Measurements from ENCODE around the gene TMEM134. TPM values are rescaled to one million over a fixed set of nuclear protein-coding genes. Genes with fewer than 3 reads are reported as not detected.
A peak's percentile ranks its signal among the peaks of the same experiment; 100 is the strongest.
"Not testable (repeated sequence)": the region's sequence is repeated elsewhere in the genome, so short reads cannot be mapped to it uniquely, and the experiment has no call there.

TMEM134 gene
- polyA plus RNA-seq, 1 donor = 63.0 TPM

- H3K27me3 ChIP-seq (ENCODE audit: control insufficient read depth, insufficient read depth, low read length) = no peaks in the 10 kb centered on the region
- 0% methylated on average over 3 of the region's 68 CpGs for WGBS (ENCODE audit: insufficient coverage, low lambda C conversion rate)
- H3K4me3 ChIP-seq (ENCODE audit: low read length) = peak within 1 kb of the TSS; percentile 88
- peaks cover 27% of the 10 kb centered on the region for H3K36me3 ChIP-seq (ENCODE audit: control insufficient read depth, insufficient read depth, low read length)
- H3K9me3 ChIP-seq (ENCODE audit: control insufficient read depth, low read depth, low read length) = no peaks in the 10 kb centered on the region
- peak; percentile 98 for DNase-seq
- peaks cover 12% of the 10 kb centered on the region for H3K4me1 ChIP-seq (ENCODE audit: control insufficient read depth, insufficient read depth, low read length)
- H3K27ac ChIP-seq (ENCODE audit: low read length) = peak within 1 kb of the TSS; percentile 82
These were observed 40.7 kb downstream of the TMEM134 start, which contains the start of gene RPS6KB2 for GRCh38 chr11:67428052-67429001. Gene RPS6KB2, plus strand, starts transcription at chr11:67428494. Its CDS starts 52 bp downstream, at chr11:67428546.

- not testable (repeated sequence) for H3K27me3 ChIP-seq (ENCODE audit: control insufficient read depth, insufficient read depth, low read length); H3K9me3 ChIP-seq (ENCODE audit: control insufficient read depth, low read depth, low read length); DNase-seq
- Histone ChIP-seq H3K36me3 (ENCODE audit: control insufficient read depth, insufficient read depth, low read length) (peaks cover 18% of the 10 kb centered on the region), H3K27ac (ENCODE audit: low read length) (peak overlapping the region; percentile 82), H3K4me1 (ENCODE audit: control insufficient read depth, insufficient read depth, low read length) (peaks cover 14% of the 10 kb centered on the region), H3K4me3 (ENCODE audit: low read length) (peak overlapping the region; percentile 88)
- 50% methylated on average over 4 of the region's 19 CpGs for WGBS (ENCODE audit: insufficient coverage, low lambda C conversion rate)
These were observed 41.6 kb downstream of the TMEM134 start for GRCh38 chr11:67427364-67427859.

DNA sequence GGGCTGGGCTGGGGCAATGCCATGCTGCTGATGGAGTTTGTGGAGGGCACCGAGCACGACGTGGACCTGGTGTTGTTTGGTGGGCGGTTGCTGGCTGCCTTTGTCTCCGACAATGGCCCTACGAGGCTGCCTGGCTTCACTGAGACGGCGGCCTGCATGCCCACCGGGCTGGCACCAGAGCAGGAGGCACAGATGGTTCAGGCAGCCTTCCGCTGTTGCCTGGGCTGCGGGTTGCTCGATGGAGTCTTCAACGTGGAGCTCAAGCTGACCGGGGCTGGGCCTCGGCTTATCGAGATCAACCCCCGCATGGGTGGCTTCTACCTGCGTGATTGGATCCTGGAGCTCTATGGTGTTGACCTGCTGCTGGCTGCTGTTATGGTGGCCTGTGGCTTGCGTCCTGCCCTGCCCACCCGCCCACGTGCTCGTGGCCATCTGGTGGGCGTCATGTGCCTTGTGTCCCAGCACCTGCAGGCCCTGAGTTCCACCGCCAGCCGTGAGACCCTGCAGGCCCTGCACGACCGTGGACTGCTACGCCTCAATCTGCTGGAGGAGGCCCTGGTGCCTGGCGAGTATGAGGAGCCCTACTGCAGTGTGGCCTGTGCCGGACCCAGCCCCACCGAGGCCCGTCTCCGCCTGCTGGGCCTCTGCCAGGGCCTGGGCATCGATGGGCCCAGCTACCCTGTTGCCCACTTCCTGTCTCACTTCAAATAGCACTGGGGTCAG, 45.0 kb downstream of the TMEM134 start:
- no peak for DNase-seq
- Histone ChIP-seq H3K9me3 (ENCODE audit: control insufficient read depth, low read depth, low read length) (no peaks in the 10 kb centered on the region), H3K4me1 (ENCODE audit: control insufficient read depth, insufficient read depth, low read length) (peaks cover 13% of the 10 kb centered on the region), H3K27me3 (ENCODE audit: control insufficient read depth, insufficient read depth, low read length) (no peaks in the 10 kb centered on the region), H3K4me3 (ENCODE audit: low read length) (no peak overlapping the region), H3K27ac (ENCODE audit: low read length) (no peak overlapping the region), H3K36me3 (ENCODE audit: control insufficient read depth, insufficient read depth, low read length) (no peaks in the 10 kb centered on the region)
- no CpG with 5 or more reads among the region's 34 CpGs for WGBS (ENCODE audit: insufficient coverage, low lambda C conversion rate)

DNA sequence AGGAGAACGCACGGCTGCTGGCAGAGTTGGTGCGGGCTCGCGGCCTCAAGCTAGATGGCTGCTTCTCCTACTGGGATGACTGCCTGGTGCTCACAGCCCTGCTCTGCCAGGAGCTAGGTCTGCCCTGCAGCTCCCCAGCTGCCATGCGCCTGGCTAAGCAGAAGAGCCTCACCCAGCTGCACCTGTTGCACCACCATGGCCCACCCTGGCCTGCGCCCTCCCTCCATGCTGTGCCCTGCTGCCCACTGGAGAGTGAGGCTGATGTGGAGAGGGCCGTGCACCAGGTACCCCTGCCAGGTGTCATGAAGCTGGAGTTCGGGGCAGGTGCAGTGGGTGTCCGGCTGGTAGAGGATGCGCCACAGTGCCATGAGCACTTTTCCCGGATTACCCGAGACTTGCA, 45.6 kb downstream of the TMEM134 start:
- H3K4me1 ChIP-seq (ENCODE audit: control insufficient read depth, insufficient read depth, low read length) = peaks cover 11% of the 10 kb centered on the region
- no peaks in the 10 kb centered on the region for H3K27me3 ChIP-seq (ENCODE audit: control insufficient read depth, insufficient read depth, low read length)
- WGBS (ENCODE audit: insufficient coverage, low lambda C conversion rate) = no CpG with 5 or more reads among the region's 13 CpGs
- no peak overlapping the region for H3K4me3 ChIP-seq (ENCODE audit: low read length)
- no peak for DNase-seq
- no peaks in the 10 kb centered on the region for H3K36me3 ChIP-seq (ENCODE audit: control insufficient read depth, insufficient read depth, low read length)
- no peak overlapping the region for H3K27ac ChIP-seq (ENCODE audit: low read length)
- no peaks in the 10 kb centered on the region for H3K9me3 ChIP-seq (ENCODE audit: control insufficient read depth, low read depth, low read length)

- no peaks in the 10 kb centered on the region for H3K36me3 ChIP-seq (ENCODE audit: control insufficient read depth, insufficient read depth, low read length)
- H3K4me3 ChIP-seq (ENCODE audit: low read length) = no peak overlapping the region
- no peak for DNase-seq
- no CpG with 5 or more reads among the region's 6 CpGs for WGBS (ENCODE audit: insufficient coverage, low lambda C conversion rate)
- H3K4me1 ChIP-seq (ENCODE audit: control insufficient read depth, insufficient read depth, low read length) = peaks cover 11% of the 10 kb centered on the region
- H3K9me3 ChIP-seq (ENCODE audit: control insufficient read depth, low read depth, low read length) = no peaks in the 10 kb centered on the region
- H3K27me3 ChIP-seq (ENCODE audit: control insufficient read depth, insufficient read depth, low read length) = no peaks in the 10 kb centered on the region
- no peak overlapping the region for H3K27ac ChIP-seq (ENCODE audit: low read length)
These were observed 46.2 kb downstream of the TMEM134 start for GRCh38 chr11:67422891-67423290.

GRCh38 chr11:67421430-67422031, 47.5 kb downstream of the TMEM134 start:
- no peak for DNase-seq
- no CpG with 5 or more reads among the region's 22 CpGs for WGBS (ENCODE audit: insufficient coverage, low lambda C conversion rate)
- no peaks in the 10 kb centered on the region for H3K36me3 ChIP-seq (ENCODE audit: control insufficient read depth, insufficient read depth, low read length)
- peak overlapping the region; percentile 17 for H3K4me3 ChIP-seq (ENCODE audit: low read length)
- no peaks in the 10 kb centered on the region for H3K27me3 ChIP-seq (ENCODE audit: control insufficient read depth, insufficient read depth, low read length)
- no peak overlapping the region for H3K27ac ChIP-seq (ENCODE audit: low read length)
- H3K4me1 ChIP-seq (ENCODE audit: control insufficient read depth, insufficient read depth, low read length) = peaks cover 11% of the 10 kb centered on the region
- peaks cover 4% of the 10 kb centered on the region for H3K9me3 ChIP-seq (ENCODE audit: control insufficient read depth, low read depth, low read length)

DNA sequence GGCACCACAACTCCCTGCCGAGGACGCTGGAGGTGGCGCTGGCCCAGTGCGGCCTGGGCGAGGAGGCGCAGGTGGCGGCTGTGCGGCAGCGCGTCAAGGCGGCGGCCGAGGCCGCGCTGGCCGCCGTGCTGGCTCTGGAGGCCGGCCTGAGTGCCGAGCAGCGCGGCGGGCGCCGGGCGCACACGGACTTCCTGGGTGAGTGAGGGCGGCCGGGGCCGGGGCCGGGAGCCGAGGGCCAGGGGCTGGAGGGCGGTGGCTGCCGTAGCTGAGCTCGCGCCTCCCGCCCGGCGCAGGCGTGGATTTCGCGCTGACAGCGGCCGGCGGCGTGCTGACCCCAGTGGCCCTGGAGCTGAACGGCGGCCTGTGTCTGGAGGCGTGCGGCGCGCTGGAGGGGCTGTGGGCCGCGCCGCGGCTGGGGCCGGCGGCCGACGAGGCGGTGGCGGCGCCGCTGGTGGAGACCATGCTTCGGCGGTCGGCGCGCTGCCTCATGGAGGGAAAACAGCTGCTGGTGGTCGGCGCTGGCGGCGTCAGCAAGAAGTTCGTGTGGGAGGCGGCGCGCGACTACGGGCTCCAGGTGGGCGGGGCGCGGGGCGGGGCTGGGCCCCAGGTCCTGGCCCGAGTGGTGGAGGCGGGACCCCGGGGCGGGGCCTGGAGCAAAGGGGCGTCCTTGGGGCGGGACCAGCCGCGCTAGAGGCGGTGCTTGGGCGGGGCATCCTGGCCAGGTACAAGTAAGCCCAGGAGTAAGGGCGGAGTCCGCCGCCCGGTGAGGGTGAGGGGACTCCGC, 48.2 kb downstream of the TMEM134 start:
- H3K27ac ChIP-seq (ENCODE audit: low read length) = no peak overlapping the region
- no CpG with 5 or more reads among the region's 97 CpGs for WGBS (ENCODE audit: insufficient coverage, low lambda C conversion rate)
- no peaks in the 10 kb centered on the region for H3K36me3 ChIP-seq (ENCODE audit: control insufficient read depth, insufficient read depth, low read length)
- H3K4me3 ChIP-seq (ENCODE audit: low read length) = peak overlapping the region; percentile 26
- peaks cover 14% of the 10 kb centered on the region for H3K4me1 ChIP-seq (ENCODE audit: control insufficient read depth, insufficient read depth, low read length)
- H3K27me3 ChIP-seq (ENCODE audit: control insufficient read depth, insufficient read depth, low read length) = peaks cover 6% of the 10 kb centered on the region
- DNase-seq = peak; percentile 95 to 96
- peaks cover 4% of the 10 kb centered on the region for H3K9me3 ChIP-seq (ENCODE audit: control insufficient read depth, low read depth, low read length)

GRCh38 chr11:67420147-67420645, 48.9 kb downstream of the TMEM134 start:
- H3K4me1 ChIP-seq (ENCODE audit: control insufficient read depth, insufficient read depth, low read length) = peaks cover 16% of the 10 kb centered on the region

GRCh38 chr11:67419325-67420049, 49.6 kb downstream of the TMEM134 start:
- Histone ChIP-seq H3K9me3 (ENCODE audit: control insufficient read depth, low read depth, low read length) (peaks cover 4% of the 10 kb centered on the region), H3K4me1 (ENCODE audit: control insufficient read depth, insufficient read depth, low read length) (peaks cover 21% of the 10 kb centered on the region), H3K4me3 (ENCODE audit: low read length) (no peak overlapping the region), H3K27ac (ENCODE audit: low read length) (no peak overlapping the region), H3K27me3 (ENCODE audit: control insufficient read depth, insufficient read depth, low read length) (peaks cover 16% of the 10 kb centered on the region), H3K36me3 (ENCODE audit: control insufficient read depth, insufficient read depth, low read length) (no peaks in the 10 kb centered on the region)
- no CpG with 5 or more reads among the region's 21 CpGs for WGBS (ENCODE audit: insufficient coverage, low lambda C conversion rate)
- DNase-seq = no peak

More at GRCh38 chr11:67420147-67420645, 48.9 kb downstream of the TMEM134 start:
- Histone ChIP-seq H3K9me3 (ENCODE audit: control insufficient read depth, low read depth, low read length) (peaks cover 4% of the 10 kb centered on the region), H3K36me3 (ENCODE audit: control insufficient read depth, insufficient read depth, low read length) (no peaks in the 10 kb centered on the region), H3K27ac (ENCODE audit: low read length) (no peak overlapping the region), H3K27me3 (ENCODE audit: control insufficient read depth, insufficient read depth, low read length) (peaks cover 9% of the 10 kb centered on the region), H3K4me3 (ENCODE audit: low read length) (peak overlapping the region; percentile 26)
- no peak for DNase-seq
- no CpG with 5 or more reads among the region's 15 CpGs for WGBS (ENCODE audit: insufficient coverage, low lambda C conversion rate)

Measured in large intestine (tissue), 3 donors.